HCEC 1CT (cell line): ENCODE results near the gene CHST5.
"Not testable (repeated sequence)": the region's sequence is repeated elsewhere in the genome, so short reads cannot be mapped to it uniquely, and the experiment has no call there.

ENCODE experiments used
- DNase-seq: peaks from one replicate; pipeline ENCODE4 v3.0.0-alpha.2; 2017

Gene CHST5

DNA sequence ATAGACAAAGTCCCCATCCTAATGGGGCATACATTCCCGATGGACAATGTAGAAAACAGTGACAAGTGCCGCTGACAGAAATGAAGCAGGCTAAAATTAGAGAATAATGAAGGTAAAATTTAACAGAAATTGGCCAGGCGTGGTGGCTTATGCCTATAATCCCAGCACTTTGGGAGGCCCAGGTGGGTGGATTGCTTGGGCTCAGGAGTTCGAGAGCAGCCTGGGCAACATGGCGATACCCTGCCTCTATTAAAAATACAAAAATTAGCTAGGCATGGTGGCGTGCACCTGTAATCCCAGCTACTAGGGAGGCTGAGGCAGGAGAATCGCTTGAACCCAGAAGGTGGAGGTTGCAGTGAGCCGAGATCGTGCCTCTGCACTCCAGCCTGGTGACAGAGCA lies 12.5 kb upstream of the CHST5 start:
- not testable (repeated sequence) for DNase-seq

- DNase-seq: peak; percentile 20
Measured at GRCh38 chr16:75546293-75546692, 10.4 kb upstream of the CHST5 start.

GRCh38 chr16:75545879-75546278 lies 10.0 kb upstream of the CHST5 start:
- not testable (repeated sequence) for DNase-seq

DNA sequence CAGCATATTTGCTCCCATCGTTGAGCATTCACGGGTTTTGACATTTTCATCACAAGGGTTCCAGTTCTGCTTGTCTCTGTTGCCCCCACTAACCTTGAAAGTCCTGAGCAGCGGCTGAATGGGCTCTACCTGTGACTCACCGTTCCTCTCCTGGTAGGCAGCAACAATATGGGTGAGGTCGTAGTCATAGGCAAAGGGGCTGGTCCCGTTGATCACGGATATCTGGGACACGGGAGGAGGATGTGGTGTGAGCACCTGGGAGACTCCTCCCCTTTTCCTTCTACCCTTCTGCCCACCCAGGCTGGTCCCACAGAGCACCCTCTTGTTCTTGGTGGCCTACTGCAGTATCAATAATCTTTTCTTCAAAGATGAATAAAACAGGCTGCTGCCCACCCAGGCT lies 6.6 kb upstream of the CHST5 start:
- not testable (repeated sequence) for DNase-seq

DNA sequence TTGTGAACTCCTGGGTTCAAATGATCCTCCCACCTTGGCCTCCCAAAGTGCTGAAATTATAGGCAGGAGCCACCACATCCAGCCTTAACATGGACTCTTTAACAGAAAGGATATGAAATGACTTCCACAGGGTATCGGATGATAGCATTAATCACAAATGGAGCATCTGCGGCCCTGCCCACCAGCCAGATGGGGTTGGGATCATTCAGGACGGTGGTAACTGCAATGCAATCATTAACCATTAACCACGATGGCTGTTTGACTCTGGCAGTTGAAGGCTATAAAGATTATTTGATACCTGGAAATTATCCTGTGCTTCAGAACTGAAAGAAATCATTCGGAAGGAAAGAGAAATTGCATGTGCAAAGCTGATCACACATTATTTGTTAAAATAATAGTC lies 5.3 kb upstream of the CHST5 start:
- DNase-seq: no peak

DNA sequence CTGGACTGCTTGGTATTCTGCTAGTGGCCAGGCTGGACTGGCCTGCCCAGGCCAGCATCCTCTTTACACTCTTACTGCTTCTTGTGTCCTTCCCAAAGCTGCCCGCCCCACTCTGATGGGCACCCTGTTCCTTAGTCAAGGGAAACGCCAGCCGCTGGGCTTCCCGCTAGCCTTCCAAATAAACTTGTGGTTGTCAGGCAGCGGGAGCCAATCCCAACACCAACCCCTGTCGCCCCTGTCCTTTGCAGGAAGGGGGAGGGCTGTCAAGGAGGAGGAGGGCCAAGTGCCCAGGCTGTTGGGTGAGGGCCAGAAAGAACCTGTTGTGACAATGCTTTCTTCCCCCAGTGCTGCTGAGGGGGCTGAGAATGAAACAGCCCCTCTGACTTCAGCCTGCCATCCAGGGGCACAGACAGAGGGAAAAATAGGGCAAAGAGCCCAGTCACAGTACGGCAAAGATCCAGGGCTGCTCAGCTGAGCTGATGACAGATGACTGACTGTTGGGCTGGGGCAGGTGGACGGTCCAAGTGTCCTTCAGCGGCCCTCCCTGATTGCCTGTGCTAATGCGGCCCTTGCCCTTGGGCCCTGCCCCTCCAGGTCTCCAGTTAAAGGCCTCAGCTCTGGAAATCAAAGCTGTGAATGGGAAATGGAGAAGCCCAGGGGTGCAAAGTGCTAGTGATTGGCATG lies 3.1 kb upstream of the CHST5 start:
- DNase-seq: not testable (repeated sequence)

- DNase-seq: no peak
Measured at GRCh38 chr16:75537776-75538175, 1.9 kb upstream of the CHST5 start.

DNA sequence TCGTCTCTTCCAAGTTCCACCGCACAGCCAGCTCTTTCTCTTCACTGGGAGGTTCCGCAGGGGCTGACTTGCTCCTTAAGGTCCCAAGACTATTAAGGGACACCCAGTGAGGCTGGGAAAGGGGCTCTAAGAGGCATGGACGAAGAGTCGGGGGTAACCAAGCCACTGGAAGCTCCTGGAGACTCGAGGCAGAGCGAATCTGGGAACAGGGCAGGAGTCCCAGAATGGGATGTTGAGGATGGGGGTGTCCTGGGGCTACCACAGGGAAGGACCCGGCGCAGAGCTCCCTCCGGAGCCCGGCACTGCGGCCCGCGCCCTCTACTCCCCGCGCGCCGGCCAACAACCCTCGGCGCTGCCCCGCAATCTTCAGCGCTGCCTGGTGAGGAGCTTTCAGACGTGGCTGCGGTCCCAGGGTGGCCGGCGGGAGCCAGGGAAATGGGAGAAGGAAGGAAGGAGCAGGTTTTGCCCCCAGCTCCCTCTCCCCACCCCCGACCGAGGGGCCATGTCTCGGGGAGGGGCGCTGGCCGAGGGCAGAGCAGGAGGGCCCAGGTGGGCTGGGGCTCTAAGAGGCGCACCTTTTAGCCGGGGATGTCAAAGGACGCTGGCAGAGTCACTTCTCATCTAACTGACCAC lies 581 bp downstream of the CHST5 start:
- DNase-seq: no peak

DNA sequence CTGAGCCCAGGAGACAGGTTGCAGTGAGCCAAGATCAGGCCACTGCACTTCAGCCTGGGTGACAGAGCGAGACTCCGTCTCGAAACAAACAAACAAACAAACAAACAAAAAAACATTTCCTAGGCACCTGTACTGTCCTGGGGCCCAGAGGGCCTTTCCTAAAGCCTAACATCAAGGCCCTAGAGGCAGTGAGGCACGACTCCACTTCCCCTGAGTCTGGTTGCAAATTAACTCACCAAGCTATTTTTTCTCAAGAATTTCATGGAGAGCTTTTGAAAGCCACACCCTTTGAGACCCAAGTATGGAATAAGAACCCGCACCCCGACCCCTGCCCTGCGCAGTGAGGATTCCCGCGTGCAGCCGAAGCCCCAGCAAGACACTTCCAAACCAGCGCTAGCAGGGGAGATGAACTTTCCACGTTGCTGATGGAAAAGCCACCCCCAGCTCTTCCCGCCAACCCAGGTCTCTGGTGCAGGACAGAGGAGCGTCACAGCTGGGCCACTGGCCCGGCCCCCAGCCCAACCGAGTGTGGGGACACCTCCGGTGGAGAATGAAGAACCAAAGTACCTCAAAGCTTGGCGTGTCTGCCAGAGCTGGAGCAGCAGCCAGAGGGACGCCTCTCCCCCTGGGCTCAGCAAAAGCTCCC lies 1.2 kb downstream of the CHST5 start:
- no peak for DNase-seq

- no peak for DNase-seq
Measured at GRCh38 chr16:75532791-75533190, 3.1 kb downstream of the CHST5 start.

- no peak for DNase-seq
Measured at GRCh38 chr16:75532142-75532765, 3.7 kb downstream of the CHST5 start.

DNA sequence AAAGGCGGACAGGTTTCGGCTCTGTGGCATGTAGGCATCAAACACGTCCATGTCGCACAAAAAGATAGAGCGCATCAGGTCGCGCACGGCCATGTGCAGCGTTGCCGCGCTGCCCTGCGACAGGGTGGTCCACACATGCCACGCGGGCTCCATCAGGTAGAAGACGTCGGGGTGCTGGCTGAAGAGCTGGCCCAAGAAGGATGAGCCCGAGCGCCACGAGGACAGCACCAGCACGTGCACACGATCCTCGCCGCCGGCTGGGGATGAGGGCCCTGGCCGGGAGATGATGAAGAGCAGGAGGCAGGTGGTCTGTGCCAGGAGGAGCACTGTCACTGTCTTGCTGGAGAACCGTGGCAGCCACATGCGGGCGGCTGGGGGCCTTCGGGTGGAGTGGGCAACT lies 5.9 kb downstream of the CHST5 start:
- DNase-seq: no peak

DNA sequence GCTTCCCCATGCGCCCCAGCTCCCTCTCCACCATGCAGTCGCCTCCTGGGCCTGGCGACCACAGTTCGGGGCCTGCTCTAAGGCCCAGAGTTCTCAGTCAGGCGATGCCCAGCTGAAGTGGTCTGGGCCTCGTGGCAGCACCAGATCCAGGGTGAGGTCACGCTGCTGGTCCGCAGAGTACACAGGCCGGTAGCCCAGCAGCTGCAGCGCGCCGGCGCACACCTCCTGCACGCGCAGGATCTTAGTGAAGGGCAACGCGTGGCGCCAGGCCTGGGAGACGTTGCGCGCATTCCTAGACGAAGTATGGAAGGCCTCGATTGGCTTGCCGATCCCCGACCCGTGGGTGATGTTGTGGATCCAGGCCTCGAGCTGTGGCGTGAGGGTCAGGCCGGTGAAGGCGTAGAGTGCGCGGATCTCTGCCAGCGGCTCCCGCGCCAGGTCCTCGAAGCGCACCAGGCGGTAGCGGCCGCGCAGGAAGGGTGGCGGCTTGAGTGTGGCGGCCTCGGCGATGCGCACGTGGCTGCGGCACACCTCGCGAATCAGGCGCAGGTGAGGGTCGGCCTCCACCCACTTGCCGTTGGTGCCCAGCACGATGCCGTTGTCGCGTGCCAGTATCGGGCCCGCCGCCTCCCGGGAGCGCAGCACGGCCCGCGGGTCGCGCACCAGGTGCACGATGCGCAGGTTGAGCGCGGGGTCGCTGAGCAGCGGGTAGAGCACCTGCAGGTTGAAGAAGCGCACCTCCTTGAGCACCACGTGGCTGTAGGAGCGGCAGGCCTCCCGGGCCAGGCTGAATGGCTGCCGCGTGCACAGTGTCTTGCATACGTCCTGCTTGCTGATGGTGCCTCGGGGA lies 6.6 kb downstream of the CHST5 start:
- DNase-seq: no peak

- DNase-seq: no peak
Measured at GRCh38 chr16:75527825-75528299, 8.0 kb downstream of the CHST5 start.

DNA sequence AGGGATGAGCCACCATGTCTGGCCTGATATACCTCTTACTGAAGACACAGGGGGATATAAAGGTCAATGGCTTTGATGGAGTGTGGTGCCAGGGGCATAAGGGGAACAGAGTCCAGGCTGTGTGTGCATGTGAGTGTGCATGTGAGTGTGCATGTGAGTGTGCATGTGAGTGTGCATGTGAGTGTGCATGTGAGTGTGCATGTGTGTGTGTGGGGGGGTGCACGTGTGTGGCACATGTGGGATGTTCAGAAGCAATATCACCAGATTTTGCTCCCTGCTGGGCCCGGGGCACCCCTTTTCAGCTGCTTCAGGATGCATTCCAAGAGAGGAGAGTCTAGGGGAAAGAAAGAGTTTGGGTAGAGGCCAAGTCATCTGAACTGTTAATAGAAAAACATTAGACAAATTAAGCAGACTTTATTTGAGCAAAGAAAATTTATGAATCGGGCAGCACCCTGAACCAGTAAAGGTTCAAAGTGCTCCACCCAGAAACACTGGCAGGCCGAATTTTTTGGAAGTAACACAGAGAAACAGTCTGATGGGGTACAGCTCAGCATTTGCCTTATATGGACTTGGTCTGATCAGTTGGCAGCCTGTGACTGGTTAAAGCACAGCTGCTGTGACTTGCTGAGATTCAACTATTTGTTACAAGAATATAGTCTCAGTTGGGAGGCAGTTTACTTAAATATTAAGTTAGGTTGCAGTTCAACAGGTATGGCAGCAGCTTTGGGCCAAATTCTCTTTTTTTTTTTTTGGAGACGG lies 9.7 kb downstream of the CHST5 start:
- peak; percentile 17 for DNase-seq

GRCh38 chr16:75519175-75519574 lies 16.7 kb downstream of the CHST5 start:
- no peak for DNase-seq

DNA sequence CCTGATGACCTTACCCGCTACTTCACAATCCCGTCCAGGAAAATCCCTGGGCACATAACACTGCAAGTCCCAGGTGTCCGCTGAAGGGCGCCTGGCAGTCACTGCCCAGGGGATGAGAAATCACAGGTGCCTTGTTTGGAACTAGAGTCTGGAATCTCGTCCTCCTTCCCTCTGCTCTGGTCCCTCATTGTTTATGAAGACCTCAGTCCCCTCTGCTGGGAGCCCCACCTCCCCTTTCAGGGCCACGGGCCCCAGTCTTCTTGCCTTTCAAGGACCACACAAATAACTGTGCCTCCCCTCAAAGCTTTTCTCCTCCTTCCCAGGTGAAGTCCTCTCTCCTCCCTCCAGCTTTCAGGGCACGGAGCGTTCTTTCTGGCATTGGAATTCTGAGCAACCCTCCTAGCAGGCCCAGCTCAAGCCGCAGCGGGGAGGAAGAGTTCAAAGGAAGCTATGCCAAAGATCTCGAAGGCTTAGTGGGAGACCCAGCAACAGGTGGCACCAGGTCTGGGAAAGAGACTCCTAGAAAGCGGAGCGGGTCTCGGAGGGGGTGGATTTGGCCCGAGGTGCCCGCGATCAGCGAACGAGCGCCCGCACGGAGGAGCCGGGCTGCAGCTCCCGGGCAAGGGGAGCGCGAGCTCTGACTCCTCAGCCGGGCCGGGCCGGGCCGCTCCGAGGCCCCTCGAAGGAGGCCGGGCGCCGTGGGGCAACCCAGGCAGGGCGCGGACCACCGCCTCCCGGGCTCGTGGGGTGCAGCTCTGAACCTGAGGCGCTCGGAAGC lies 19.5 kb downstream of the CHST5 start:
- not testable (repeated sequence) for DNase-seq

DNA sequence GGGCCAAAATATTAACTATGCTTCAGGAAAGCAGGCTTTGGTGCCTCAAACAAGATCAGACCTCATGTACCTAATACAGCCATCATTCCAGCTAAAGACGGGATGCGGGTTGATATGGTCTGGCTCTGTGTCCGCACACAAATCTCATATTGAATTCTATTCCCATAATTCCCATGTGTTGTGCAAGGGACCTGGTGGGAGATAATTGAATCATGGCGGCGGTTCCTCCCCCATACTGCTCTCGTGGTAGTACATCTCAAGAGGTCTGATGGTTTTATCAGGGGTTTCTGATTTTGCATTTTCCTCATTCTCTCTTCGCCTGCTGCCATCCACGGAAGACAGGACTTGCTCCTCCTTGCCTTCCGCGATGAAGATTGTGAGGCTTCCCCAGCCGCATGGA lies 21.6 kb downstream of the CHST5 start:
- no peak for DNase-seq

DNA sequence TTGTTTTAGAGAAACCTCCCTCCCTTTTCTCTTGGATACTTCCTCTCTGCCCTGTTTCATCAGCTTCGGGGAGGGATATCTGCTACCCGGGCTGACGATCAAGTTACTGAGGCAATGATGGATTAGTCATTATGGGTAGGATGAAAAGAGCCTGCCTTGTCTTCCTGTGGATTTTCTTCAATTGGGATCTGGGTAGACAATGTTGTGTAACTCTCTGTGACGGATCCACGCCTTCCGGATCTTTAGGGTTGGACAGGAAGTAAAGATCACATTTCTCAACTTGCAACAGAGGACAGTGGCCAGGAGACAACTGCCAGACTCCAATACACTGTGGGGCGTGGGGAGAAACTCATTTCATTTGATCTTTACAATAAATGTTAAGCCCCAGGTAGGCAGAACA lies 29.3 kb downstream of the CHST5 start:
- DNase-seq: peak; percentile 92

- DNase-seq: no peak
Measured at GRCh38 chr16:75506107-75506506, 29.8 kb downstream of the CHST5 start.

- DNase-seq: no peak
Measured at GRCh38 chr16:75503801-75504200, 32.1 kb downstream of the CHST5 start.
